ENCODE measurements around the gene CBARP.

Gene CBARP

GRCh38 chr19:1264801-1265614 is 27.2 kb upstream of the CBARP start:
- no peak overlapping the region for H3K4me3 ChIP-seq (ENCODE audit: low read length)
- no peak for TF ChIP-seq ZNF274 (IDR thresholded peaks at IDR 0.05; ENCODE audit: low read depth, low read length)

GRCh38 chr19:1263188-1263587 is 25.4 kb upstream of the CBARP start:
- H3K4me3 ChIP-seq (ENCODE audit: low read length) = no peak overlapping the region
- TF ChIP-seq ZNF274 (IDR thresholded peaks at IDR 0.05; ENCODE audit: low read depth, low read length) = no peak

GRCh38 chr19:1262623-1263123 is 24.9 kb upstream of the CBARP start:
- H3K4me3 ChIP-seq (ENCODE audit: low read length) = peak overlapping the region; percentile 73; the same call in 1 of the 2 replicates
- TF ChIP-seq ZNF274 (IDR thresholded peaks at IDR 0.05; ENCODE audit: low read depth, low read length) = no peak

- H3K4me3 ChIP-seq (ENCODE audit: low read length) = peak overlapping the region; percentile 73; the same call in 1 of the 2 replicates
- no peak for TF ChIP-seq ZNF274 (IDR thresholded peaks at IDR 0.05; ENCODE audit: low read depth, low read length)
Measured at GRCh38 chr19:1261798-1262622, 24.2 kb upstream of the CBARP start.

GRCh38 chr19:1261538-1261797 is 23.7 kb upstream of the CBARP start:
- H3K4me3 ChIP-seq (ENCODE audit: low read length) = peak overlapping the region; percentile 73; the same call in 1 of the 2 replicates
- no peak for TF ChIP-seq ZNF274 (IDR thresholded peaks at IDR 0.05; ENCODE audit: low read depth, low read length)

GRCh38 chr19:1260749-1261537 is 23.1 kb upstream of the CBARP start:
- peak overlapping the region; percentile 73; the same call in 1 of the 2 replicates for H3K4me3 ChIP-seq (ENCODE audit: low read length)
- TF ChIP-seq ZNF274 (IDR thresholded peaks at IDR 0.05; ENCODE audit: low read depth, low read length) = no peak

- H3K4me3 ChIP-seq (ENCODE audit: low read length) = peak overlapping the region; percentile 25; the same call in 1 of the 2 replicates
- no peak for TF ChIP-seq ZNF274 (IDR thresholded peaks at IDR 0.05; ENCODE audit: low read depth, low read length)
Measured at GRCh38 chr19:1259876-1260748, 22.3 kb upstream of the CBARP start.

GRCh38 chr19:1259206-1259875 is 21.5 kb upstream of the CBARP start:
- no peak for TF ChIP-seq ZNF274 (IDR thresholded peaks at IDR 0.05; ENCODE audit: low read depth, low read length)
- peak overlapping the region; percentile 59; the same call in 1 of the 2 replicates for H3K4me3 ChIP-seq (ENCODE audit: low read length)

- H3K4me3 ChIP-seq (ENCODE audit: low read length) = peak overlapping the region; percentile 59; the same call in 1 of the 2 replicates
- no peak for TF ChIP-seq ZNF274 (IDR thresholded peaks at IDR 0.05; ENCODE audit: low read depth, low read length)
Measured at GRCh38 chr19:1258707-1259205, 21.0 kb upstream of the CBARP start.

GRCh38 chr19:1258163-1258492 is 20.3 kb upstream of the CBARP start:
- peak overlapping the region; percentile 15; the same call in 1 of the 2 replicates for H3K4me3 ChIP-seq (ENCODE audit: low read length)
- no peak for TF ChIP-seq ZNF274 (IDR thresholded peaks at IDR 0.05; ENCODE audit: low read depth, low read length)

GRCh38 chr19:1257475-1258162 is 19.8 kb upstream of the CBARP start:
- no peak overlapping the region; the same call in 1 of the 2 replicates for H3K4me3 ChIP-seq (ENCODE audit: low read length)
- TF ChIP-seq ZNF274 (IDR thresholded peaks at IDR 0.05; ENCODE audit: low read depth, low read length) = no peak
